IMR-90 (cell line): ENCODE results near the gene CALML3.

Experiments used
- CTCF ChIP-seq: conservative IDR thresholded peaks from 2 replicates; pipeline ENCODE4 v1.5.1; 2012; ENCODE audit warnings: mild to moderate bottlenecking, low read depth, low read length, improper control_type of control experiment
- RAD21 ChIP-seq: IDR thresholded peaks from 2 replicates; pipeline ENCODE4 v1.6.1; 2012; ENCODE audit warnings: low read length, improper control_type of control experiment

DNA sequence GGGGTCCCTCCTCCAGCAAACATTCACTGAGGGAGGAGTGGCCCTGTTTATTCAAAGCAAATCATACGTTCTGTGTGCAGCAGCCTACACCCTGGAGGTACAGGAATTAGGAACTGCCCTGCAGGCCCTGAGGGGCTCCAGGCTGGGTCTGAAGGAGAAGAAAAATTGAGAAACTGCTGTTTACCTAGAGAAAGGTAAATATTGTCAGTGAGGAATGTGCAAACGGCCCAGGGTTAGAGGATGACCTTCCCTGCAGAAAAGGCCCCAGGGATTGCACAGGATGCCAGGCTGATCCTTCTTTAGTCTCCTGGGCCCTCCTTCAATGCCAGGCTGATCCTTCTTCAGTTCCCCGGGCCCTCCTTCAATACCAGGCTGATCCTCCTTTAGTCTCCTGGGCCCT is 31.1 kb upstream of the CALML3 start:
- TF ChIP-seq RAD21 (no peak), CTCF (no peak)
